CD4-positive, alpha-beta T cell treated with Interleukin-10 for 1 hour (primary cell): ENCODE results near the gene PGBD4.
A peak's percentile ranks its signal among the peaks of the same experiment; 100 is the strongest.

Experiments used
- DNase-seq: peaks from one replicate; pipeline ENCODE4 v3.0.0-alpha.2; 2020

Gene PGBD4

DNA sequence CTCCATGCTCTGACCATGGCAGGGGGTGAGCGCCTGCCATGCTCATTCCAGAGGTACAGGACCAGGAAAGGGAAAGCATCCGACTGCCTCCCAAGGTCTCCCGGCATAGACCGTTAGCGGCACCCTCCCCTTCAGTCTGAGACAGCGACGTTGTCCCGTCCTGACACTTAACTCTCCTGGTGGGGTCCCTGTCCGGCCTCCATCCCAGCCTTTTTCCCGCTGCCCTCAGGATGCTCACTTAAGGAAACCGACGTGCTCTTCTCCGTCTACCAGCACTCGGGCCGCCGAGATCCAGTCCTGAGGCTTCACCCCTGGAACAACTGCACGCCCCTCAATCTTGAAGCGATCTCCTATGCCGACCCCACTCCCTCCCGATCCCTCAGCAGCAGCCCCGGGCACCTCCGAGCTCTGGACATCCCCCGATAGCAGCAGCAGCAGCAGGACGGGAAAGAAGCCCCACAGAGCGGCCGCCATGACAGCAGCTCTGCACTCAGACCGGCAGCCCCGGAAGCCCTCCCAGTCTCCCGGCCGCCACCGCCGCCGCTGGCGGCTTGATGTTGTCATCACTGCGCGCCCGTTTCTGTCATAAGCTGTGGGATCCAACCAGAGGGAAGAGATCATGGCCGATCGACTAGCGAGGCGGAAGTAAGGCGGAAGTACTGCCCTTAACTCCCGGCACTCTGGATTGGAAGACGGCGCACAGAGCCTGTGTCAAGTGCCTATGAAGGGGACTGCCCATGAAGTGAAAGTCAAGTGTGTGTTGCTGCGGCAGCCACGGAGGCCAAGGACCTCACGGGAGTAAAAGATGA is at the start of gene PGBD4, which contains the start of gene EMC7:
Gene PGBD4 (plus strand): TSS at position 718 of the 809 bp plus-strand sequence. CDS start 449 bp downstream, outside the sequence.
Gene EMC7 (minus strand): TSS at position 497 of the 809 bp plus-strand sequence. CDS start 23 bp downstream, at position 474.
- DNase-seq = peak; percentile 99

DNA sequence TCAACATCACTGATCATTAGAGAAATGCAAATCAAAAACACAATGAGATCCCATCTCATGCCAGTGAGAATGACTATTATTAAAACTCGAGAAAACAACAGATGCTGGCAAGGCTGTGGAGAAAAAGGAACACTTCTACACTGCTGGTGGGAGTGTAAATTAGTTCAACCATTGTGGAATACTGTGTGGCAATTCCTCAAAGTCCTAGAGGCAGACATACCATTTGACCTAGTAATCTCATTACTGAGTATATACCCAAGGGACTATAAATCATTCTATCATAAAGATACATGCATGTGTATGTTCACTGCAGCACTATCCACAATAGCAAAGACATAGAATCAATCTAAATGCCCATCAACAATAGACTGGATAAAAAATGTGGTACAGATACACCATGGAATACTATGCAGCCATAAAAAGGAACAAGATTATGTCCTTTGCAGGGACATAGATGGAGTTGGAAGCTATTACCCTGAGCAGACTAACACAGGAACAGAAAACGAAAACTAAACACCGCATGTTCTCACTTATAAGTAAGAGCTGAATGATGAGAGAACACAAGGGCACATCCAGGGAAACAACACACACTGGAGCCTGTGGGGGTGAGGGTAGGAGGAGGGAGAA is 47.7 kb upstream of the PGBD4 start:
- DNase-seq = no peak

DNA sequence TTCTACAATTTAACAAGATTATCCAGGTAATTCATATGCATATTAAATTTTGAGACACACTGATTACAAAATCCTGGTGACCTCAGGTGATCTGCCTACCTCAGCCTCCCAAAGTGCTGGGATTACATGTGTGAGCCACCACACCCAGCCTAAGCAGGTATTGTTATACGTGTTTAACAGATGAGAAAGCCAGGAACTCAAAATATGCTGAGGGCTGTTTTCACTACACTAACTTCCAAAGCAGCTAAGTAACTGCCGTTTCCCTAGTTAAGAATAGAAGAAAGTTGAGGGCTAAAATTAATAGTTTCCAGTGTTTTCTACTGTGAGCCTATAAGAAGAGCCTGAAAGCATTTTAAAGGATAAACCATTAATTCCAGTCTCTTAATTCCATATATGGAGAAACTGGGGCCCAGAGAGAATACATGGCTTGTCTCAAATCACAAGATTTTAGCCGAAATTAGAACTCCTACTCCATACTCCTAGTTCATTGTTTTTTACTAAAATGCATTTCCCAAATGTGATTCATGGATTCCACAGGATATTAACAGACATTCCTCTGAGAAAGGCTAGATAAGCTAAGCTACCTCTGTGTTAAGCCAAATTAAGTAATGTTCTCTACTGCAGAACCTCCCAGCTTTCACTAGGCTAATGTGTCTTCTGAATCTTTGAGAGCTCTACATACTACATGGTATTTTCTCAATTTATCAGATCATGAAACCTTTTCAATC is 45.9 kb upstream of the PGBD4 start:
- no peak for DNase-seq

DNA sequence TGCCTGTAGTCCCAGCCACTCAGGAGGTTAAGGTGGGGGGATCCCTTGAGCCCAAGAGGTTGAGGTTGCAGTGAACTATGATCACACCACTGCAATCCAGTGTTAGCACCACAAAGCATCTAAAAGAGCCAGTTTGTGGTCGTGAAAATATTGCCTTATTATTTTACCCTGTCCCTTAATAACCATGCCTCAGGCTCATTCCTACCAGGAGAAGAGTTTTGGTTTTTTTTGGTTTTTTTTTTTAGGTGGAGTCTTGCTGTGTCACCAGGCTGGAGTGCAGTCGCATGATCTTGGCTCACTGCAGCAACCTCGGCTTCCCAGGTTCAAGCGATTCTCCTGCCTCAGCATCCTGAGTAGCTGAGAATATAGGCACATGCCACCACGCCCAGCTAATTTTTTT is 45.0 kb upstream of the PGBD4 start:
- DNase-seq = no peak

DNA sequence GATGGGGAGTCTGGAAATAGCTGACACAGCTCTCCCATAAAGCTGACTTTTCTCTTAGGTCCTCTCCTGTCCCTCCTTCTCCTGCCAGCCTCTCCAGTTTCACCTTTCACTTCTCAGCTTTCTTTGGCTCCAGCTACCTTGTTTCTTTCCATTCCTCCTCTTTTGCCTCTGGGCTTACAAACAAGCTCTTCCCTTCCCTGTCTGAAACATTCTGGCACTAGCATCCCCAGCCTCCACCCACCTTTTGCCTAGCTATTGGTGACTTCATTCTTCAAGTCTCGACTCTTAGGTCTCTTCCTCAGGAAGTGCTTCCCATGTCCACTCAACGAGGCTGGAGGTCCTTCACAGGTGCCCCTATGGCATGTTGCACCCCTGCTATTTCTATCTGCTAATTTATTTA is 42.4 kb upstream of the PGBD4 start:
- no peak for DNase-seq

DNA sequence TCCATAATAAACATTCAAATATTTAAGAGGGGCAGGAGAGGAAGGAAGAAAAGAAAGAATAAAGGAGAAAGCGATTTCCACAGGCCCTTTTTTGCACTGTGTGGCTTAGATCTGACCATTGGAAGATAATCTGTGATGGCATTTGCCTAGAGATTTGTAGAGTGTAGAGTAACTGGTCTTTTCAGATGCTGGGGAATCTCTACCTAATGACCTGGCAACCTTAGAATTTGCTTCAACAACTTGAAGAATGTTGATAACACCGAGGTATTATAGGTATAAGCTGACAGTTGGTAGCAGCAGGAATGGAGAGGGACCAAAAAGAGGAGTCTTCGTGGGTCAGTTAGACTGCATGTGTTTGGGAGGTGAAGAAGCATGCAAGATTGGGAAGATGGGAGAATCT is 41.9 kb upstream of the PGBD4 start:
- no peak for DNase-seq

DNA sequence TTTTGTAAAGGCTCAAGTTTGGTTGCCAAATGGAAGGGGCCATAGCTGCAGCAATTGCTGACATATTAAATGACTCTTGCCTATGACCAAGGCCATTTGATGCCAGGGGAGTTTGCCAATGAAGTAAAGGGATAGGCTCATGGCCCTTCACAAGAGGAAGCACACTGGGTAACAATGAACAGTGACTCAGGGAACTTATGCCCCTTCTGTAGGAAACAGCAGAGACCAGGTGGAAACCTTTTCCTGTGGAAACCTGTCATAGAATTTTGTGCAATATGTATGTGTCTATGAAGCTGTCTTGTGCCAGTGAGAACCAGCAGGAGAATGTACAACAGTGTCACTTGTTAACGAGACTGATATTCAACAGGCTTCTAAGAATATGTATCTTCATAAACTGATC is 37.4 kb upstream of the PGBD4 start:
- no peak for DNase-seq

DNA sequence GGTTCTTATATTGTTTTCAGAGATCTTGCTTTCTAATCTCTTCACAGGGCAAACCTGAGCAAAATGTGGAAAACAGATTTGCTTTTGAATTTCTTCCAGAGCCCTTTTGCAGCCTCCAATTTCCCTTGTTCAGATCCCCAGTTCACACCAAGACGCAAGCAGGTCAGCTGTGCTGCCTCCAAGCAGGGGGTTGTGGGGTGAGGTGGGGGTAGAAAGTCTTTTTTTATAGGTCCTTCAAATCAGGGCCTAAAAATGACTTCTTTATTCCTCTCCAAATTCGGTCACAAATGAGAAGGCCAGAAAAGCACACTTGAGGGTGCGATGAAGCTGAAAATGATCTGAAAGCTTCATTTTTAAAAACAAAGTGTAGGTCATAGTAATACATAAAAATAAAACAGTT is 36.6 kb upstream of the PGBD4 start:
- no peak for DNase-seq

DNA sequence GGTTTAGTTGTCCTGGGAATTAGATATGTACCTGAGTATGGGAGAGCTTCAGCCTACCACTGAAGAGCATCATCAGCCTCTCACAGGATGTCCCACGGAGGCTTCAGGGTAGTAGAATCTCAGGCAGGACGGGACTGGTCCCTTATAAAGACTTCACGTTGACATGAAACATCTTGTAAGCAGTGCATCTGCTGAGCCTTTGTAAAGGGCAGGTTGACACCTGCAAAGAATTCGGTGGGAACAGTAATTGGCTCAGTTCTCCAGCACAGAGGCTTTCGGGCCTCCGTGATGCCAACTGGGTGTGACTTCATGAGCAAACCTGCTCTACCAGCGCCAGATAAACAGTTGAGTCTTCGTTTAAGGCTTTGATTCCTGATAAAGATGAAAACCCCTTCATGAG is 35.9 kb upstream of the PGBD4 start:
- no peak for DNase-seq

DNA sequence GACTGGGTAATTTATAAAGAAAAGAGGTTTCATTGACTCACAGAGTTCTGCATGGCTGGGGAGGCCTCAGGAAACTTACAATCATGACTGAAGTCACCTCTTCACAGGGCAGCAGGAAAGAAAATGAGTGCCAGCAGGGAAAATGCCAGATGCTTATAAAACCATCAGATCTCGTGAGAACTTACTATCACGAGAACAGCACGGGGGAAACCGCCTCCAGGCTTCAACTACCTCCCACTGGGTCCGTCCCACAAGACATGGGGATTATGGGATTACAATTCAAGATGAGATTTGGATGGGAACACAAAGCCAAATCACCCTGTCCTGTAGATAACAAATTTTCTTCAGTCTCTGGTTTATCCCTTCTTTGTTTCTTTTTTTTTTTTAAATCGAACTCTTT is 31.9 kb upstream of the PGBD4 start:
- DNase-seq = no peak

DNA sequence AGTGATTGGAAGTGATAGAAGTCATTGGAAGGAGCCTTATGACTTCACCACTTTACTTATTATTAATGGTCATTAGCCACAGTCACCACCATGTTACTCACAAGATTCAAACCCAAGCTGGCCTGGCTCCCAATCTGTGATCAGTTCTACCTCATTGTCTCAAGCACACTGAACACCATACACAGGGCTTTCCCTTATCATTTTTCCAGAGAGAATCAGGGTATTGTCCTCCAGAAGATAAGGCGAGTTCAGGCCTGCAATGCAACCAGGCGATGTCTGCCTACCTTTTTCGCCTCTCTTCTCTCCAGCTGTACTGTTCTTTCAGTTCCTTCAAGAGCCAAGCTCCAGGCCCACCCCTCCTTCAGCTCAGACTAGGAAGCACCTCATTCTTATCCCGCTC is 25.1 kb upstream of the PGBD4 start:
- no peak for DNase-seq

DNA sequence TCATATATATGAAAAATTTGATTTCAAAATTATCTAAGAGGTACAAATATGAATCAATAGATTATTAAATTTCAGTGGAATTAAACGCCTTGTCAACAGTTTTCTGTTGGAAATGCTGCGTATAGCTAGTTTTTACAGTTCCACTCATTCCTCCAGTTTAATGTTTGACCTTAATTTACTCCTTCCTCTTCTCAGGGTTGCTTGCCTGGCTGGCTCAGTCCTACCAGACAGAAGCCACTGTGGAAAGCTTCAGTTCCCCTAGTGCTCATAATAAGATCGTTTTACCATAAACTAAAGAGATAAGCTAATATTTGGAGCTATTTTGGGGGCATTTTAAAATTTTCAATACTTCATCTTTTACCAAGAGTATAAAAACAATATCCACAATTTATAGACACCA is 23.0 kb upstream of the PGBD4 start:
- no peak for DNase-seq

DNA sequence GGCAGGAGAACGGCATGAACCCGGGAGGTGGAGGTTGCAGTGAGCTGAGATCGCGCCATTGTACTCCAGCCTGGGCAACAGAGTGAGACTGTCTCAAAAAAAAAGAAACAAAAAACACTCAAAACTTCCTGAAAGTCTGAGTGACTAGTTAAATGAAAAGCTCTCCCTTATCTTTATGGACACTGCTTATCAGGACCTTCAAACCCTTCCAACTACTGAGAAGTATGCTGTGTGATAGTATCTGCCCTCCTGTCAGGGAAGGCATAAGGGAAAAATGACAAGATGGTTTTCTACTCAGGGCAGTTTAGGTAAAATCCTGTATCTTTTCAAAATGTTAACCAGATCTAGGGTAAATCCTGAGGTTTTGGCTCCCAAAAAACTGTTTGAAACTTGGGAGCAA is 22.0 kb upstream of the PGBD4 start:
- DNase-seq = no peak

DNA sequence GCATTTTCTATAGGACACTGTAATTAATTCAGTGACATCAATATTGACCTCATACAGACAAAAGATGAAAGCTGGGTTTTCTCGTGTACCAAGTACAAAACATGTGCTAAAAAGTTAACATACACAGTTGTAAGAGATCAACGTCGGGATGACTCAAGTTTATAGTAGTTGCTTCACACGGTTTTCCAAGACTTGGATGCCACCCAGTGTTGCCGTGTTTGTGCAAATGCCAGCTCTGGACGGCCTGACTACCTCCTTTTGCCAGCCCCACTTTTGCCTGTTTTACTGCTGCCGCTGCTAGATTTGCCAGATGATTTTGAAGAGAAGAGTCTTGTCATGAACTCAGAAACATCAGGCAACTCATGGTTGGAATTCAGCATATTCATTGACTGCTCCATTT is 17.8 kb upstream of the PGBD4 start:
- DNase-seq = no peak

DNA sequence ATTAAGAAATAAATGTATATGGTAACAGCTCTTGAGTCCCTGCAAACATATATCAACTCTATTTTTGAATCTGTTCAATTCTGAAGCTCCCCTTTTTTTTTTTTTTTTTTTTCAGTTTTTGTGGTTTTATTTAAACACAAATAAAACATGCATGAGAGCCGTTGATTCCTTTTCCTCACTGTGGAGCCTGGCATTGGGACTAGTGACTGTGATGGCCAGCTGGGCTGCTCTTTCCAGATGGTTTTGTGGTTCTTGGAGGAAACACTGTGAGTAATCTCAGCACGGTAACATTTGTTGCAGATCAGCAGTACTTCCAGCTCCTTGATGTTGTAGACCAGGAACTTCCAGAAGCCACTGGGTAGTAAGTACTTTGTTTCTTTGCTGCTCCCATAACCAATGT is 16.1 kb upstream of the PGBD4 start:
- no peak for DNase-seq

DNA sequence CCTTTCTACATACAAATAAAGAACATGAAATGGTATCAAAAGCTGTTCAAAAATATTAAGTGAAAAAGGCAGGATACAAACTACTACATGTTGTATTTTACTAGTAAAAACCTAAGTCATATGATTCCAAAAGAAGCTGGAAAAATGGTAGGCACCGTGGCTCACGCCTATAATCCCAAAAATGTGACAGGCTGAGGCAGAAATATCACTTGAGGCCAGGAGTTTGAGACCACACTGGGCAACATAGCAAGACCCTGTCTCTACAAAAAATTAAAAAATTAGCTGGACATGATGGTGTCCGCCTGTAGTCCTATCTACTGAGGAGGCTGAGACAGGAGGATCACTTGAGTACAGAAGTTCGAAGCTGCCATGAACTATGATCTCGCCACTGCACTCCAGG is 2.0 kb upstream of the PGBD4 start:
- no peak for DNase-seq

DNA sequence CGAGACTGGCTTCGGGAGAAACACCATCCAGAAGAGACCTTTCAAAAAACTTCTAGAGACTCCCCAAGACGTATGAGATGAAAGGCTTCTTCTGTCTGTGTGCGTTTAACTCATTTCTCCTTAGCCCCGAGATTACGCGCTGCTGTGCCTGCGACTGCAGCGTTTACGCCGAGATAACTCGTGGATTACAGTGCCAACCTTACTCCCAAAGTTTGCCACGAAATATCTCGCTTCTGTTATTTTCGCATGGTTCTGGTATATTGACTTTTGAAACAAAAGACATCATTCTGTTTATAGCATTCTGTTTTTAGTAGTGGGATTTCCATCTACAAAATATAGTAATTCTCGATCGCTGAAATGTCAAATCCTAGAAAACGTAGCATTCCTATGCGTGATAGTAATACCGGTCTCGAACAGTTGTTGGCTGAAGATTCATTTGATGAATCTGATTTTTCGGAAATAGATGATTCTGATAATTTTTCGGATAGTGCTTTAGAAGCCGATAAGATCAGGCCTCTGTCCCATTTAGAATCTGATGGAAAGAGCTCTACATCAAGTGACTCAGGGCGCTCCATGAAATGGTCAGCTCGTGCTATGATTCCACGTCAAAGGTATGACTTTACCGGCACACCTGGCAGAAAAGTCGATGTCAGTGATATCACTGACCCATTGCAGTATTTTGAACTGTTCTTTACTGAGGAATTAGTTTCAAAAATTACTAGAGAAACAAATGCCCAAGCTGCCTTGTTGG is 467 bp downstream of the PGBD4 start:
- DNase-seq = no peak

DNA sequence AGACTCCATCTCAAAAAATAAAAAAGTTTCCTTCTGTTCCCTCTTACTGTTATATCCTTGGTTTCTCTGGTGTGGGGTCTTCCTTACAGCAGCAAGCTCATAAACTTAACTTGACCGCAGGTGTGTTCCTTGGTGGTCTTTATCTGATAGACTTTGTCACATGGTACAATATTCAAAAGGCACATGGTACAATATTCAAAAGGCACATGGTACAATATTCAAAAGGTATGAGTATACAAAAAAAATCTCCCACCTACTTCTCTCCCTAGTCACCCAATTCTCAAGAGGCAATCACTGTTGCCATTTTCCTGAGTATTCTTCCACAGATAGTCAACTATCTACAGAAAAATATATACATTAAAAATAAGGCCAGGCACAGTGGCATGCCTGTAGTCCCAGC is 4.5 kb downstream of the PGBD4 start:
- DNase-seq = no peak

DNA sequence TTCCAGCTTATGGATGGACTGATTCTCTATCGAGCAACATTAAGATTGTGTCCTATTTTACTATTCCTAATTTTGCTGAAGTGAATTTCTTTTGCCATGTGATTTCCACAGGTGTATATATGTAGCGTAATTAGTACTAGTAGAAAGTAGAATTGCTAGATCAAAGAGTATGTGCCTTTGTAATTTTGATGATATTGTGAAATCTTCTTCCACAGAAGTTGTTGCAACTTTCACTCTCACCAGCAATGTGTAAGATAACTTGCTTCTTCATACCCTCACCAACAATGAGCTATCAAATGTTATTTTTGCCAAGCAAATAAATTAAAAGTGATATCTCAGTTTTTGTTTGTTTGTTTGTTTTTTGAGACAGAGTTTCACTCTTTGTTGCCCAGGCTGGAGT is 5.4 kb downstream of the PGBD4 start:
- DNase-seq = no peak

DNA sequence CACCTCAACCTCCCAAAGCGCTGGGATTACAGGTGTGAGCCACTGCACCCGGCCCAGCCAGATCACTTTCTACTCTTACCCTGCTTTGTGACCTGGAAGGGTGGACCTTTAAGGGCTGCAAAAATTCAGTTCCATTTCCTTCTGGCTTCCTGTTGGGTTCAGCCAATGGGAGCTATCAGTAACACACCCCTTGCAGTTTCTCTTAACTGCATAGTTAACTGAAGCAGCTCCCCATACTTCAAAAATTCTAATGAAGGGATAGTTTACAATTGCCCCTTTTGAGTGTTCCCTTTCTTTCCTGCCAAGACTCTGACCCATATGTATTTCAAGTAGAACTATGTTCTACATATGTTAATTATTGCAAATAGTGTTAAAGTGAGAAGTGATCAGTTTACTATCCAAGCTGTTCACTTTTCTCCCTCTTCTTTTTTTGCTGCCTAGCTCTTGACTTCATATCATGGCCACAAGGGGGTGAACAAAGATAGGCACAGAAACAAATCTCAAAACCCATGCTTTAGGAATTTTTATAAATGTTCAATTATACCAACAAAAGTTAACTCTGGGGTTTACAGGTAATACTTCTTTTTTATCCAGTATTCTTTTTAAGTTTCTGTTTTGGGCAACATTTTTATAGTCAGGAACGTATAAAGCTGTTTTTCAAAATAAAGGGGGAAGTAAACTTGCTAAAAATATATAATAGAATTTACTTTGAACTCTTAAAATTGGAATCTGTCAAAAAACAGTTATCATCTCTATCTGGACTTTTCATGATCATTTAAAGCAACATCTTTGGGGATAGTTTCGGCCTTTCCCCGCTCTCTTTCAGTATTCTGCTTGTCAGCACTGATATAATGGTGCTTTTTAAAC is 8.1 kb downstream of the PGBD4 start:
- DNase-seq = peak; percentile 40

DNA sequence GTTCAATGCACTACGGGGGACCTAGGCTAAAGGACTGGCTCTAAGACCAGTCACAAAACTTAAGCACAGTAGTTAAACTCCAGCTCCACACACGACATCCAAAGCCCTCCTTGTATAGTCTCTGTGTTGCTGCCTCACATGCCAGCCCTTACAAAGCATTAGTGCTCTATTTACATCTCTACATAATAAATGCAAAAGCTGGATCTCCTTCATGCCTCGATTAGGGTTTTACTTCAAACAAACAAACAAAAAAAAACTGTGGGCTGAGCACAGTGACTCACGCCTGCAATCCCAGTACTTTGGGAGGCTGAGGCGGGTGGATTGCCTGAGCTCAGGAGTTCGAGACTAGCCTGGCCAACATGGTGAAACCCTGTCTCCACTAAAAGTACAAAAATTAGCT is 9.6 kb downstream of the PGBD4 start:
- no peak for DNase-seq

DNA sequence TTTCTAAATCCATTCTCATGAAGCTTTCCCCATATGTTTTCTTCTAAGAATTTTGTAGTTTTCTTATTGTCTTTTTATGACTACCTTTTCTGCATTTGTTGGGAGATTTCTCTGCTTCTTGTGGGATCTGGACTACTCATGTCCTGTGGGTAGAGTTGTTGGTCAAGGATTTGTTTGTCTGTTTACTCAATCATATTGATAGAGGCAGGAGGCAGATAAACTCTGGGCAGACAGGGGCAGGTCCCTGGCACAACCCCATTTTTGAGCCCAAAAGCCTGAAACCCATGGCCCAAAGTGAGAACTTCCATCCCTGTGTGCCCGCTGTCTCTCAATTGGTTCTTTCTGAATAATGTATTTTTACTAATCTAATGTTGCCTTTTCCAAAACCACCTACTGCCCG is 12.3 kb downstream of the PGBD4 start:
- no peak for DNase-seq
